HL-60 (cell line): ENCODE data around the gene NFE2L2.

ENCODE experiments used
- CTCF ChIP-seq: IDR thresholded peaks from one replicate; pipeline ENCODE4 v1.5.1; 2011; ENCODE audit warnings: low read length, control low read depth, inconsistent platforms; ENCODE audit not compliant: insufficient read depth
- GABPA ChIP-seq: IDR thresholded peaks from 2 replicates; pipeline ENCODE4 v1.6.1; 2012; ENCODE audit warnings: low read depth
- POLR2AphosphoS5 ChIP-seq: IDR thresholded peaks from 2 replicates; pipeline ENCODE4 v1.6.1; 2012; ENCODE audit warnings: low read depth
- SPI1 ChIP-seq: IDR thresholded peaks from 2 replicates; pipeline ENCODE4 v1.6.1; 2012; ENCODE audit warnings: low read depth, mild to moderate bottlenecking, borderline replicate concordance
- TF ChIP-seq, protein P1 (sequence below): IDR thresholded peaks from 2 replicates; pipeline ENCODE4 v1.6.1; 2012; ENCODE audit warnings: low read depth; ENCODE audit not compliant: insufficient replicate concordance

DNA sequence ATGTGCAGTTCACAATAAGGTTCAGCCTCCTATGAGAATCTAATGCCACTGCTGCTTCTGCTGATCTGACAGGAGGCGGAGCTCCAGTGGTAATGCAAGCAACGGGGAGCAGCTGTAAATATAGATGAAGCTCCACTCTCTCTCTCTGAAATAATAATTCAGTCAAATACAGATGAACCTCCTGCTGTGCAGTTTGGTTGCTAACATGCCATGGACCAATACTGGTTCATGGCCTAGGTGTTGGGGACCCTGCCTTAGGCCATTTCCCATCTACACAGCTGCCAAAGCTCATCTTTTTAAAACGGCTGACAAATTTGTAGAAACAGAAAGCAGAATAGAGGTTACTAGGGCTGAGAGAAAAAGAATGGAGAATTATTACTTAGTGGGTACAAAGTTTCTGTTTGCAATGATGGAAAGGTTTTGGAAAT lies 62.6 kb downstream of the NFE2L2 start:
- TF ChIP-seq POLR2AphosphoS5 (no peak), GABPA (no peak), CTCF (no peak), SPI1 (no peak)
- TF ChIP-seq, protein P1, sequence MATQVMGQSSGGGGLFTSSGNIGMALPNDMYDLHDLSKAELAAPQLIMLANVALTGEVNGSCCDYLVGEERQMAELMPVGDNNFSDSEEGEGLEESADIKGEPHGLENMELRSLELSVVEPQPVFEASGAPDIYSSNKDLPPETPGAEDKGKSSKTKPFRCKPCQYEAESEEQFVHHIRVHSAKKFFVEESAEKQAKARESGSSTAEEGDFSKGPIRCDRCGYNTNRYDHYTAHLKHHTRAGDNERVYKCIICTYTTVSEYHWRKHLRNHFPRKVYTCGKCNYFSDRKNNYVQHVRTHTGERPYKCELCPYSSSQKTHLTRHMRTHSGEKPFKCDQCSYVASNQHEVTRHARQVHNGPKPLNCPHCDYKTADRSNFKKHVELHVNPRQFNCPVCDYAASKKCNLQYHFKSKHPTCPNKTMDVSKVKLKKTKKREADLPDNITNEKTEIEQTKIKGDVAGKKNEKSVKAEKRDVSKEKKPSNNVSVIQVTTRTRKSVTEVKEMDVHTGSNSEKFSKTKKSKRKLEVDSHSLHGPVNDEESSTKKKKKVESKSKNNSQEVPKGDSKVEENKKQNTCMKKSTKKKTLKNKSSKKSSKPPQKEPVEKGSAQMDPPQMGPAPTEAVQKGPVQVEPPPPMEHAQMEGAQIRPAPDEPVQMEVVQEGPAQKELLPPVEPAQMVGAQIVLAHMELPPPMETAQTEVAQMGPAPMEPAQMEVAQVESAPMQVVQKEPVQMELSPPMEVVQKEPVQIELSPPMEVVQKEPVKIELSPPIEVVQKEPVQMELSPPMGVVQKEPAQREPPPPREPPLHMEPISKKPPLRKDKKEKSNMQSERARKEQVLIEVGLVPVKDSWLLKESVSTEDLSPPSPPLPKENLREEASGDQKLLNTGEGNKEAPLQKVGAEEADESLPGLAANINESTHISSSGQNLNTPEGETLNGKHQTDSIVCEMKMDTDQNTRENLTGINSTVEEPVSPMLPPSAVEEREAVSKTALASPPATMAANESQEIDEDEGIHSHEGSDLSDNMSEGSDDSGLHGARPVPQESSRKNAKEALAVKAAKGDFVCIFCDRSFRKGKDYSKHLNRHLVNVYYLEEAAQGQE, result no peak
